Measurements from ENCODE around the gene ECT2.

- no peak for TF ChIP-seq FOXA1 (IDR thresholded peaks at IDR 0.05)
- no peak for TF ChIP-seq TARDBP (IDR thresholded peaks at IDR 0.05)
- no peak for TF ChIP-seq SP1 (IDR thresholded peaks at IDR 0.05)
These were observed 2.1 kb downstream of the ECT2 start for GRCh38 chr3:172752651-172753050.

All from HEK293T (cell line).